ENCODE measurements around the gene ACOX2. TPM values are rescaled to one million over a fixed set of nuclear protein-coding genes. Genes with fewer than 3 reads are reported as not detected.

The ACOX2 gene
- total and polyA plus RNA-seq, 2 of the 13 experiments (the other 11 are each of a cell fraction or from before 2014, with no cell fraction given) = 42.6 to 98.5 TPM

DNA sequence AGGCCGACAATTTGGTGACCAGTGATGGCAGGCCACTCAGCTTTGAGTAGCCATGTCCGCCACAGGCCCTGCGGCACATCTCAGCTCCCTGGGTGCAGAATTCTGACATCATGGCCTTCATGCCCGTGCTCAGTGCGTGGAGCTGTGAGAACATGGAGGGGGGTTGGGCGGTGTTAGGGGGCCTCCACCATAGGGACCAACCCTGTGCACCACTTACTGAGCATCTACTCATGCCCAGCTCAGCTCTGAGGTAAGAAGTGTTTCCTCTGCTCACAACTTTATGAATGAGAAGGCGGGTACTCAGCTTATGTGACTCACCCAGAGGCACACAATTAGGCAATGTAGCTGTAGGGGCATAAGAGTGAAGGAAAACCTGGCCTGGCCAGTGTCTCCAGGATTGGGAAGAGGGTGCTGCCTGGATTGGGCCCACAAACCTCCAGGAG lies 10.5 kb downstream of the ACOX2 start (continued):
- TF ChIP-seq, protein P1, sequence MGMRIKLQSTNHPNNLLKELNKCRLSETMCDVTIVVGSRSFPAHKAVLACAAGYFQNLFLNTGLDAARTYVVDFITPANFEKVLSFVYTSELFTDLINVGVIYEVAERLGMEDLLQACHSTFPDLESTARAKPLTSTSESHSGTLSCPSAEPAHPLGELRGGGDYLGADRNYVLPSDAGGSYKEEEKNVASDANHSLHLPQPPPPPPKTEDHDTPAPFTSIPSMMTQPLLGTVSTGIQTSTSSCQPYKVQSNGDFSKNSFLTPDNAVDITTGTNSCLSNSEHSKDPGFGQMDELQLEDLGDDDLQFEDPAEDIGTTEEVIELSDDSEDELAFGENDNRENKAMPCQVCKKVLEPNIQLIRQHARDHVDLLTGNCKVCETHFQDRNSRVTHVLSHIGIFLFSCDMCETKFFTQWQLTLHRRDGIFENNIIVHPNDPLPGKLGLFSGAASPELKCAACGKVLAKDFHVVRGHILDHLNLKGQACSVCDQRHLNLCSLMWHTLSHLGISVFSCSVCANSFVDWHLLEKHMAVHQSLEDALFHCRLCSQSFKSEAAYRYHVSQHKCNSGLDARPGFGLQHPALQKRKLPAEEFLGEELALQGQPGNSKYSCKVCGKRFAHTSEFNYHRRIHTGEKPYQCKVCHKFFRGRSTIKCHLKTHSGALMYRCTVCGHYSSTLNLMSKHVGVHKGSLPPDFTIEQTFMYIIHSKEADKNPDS (CRISPR knock-in tag; IDR thresholded peaks at IDR 0.05) = no peak
- TF ChIP-seq ZBTB21 (CRISPR knock-in tag; IDR thresholded peaks at IDR 0.05) (peak; percentile 68; the same call in 1 of the 2 replicates), FOXA1 (IDR thresholded peaks at IDR 0.05) (no peak), FOXA1 (CRISPR knock-in tag; IDR thresholded peaks at IDR 0.05) (peak; percentile 46; the same call in 1 of the 2 replicates), NONO (IDR thresholded peaks at IDR 0.05) (no peak), NONO (CRISPR knock-in tag; conservative IDR thresholded peaks at IDR 0.05) (no peak), GATA4 (IDR thresholded peaks at IDR 0.05; ENCODE audit: borderline replicate concordance, low read depth) (0 out of 2 replicates have a peak, but pooled peaks have one; percentile 26), ZSCAN31 (CRISPR knock-in tag; IDR thresholded peaks at IDR 0.05; ENCODE audit: low read depth) (peak; percentile 55; the same call in 1 of the 2 replicates), SKI (IDR thresholded peaks at IDR 0.05; ENCODE audit: partially characterized antibody) (peak; percentile 49), AGO2 (optimal IDR thresholded peaks at IDR 0.05; ENCODE audit: low read depth, low read length) (peak; percentile 45), FOSL1 (CRISPR knock-in tag; IDR thresholded peaks at IDR 0.05; ENCODE audit: borderline replicate concordance) (peak; percentile 92), RARG (CRISPR knock-in tag; IDR thresholded peaks at IDR 0.05; ENCODE audit: low read depth) (no peak), ZNF124 (CRISPR knock-in tag; IDR thresholded peaks at IDR 0.05) (0 out of 2 replicates have a peak, but pooled peaks have one; percentile 48), SOX13 (IDR thresholded peaks at IDR 0.05) (0 out of 2 replicates have a peak, but pooled peaks have one; percentile 16), SOX13 (CRISPR knock-in tag; conservative IDR thresholded peaks at IDR 0.05 in 1 of 2, IDR thresholded peaks at IDR 0.05 in 1 of 2) (peak in 1 of 2 experiments; percentile 61; a peak in 2 of 4 replicates), ZNF543 (CRISPR knock-in tag; IDR thresholded peaks at IDR 0.05) (0 out of 2 replicates have a peak, but pooled peaks have one; percentile 24), NFKBIZ (CRISPR knock-in tag; IDR thresholded peaks at IDR 0.05) (0 out of 2 replicates have a peak, but pooled peaks have one; percentile 61), POLR2A (IDR thresholded peaks at IDR 0.05; ENCODE audit: insufficient read depth in 1 of 2, low read depth in 2 of 2, low read length in 2 of 2) (peak; percentile 49 to 56; a peak in 2 of 4 replicates), ZNF772 (CRISPR knock-in tag; IDR thresholded peaks at IDR 0.05) (0 out of 2 replicates have a peak, but pooled peaks have one; percentile 30), ISL2 (CRISPR knock-in tag; IDR thresholded peaks at IDR 0.05) (no peak), DNMT1 (CRISPR knock-in tag; IDR thresholded peaks at IDR 0.05) (no peak), CHD2 (IDR thresholded peaks at IDR 0.05; ENCODE audit: low read depth, low read length) (0 out of 2 replicates have a peak, but pooled peaks have one; percentile 12), EHMT2 (IDR thresholded peaks at IDR 0.05; ENCODE audit: borderline replicate concordance, low read depth, low read length) (no peak), SIN3B (IDR thresholded peaks at IDR 0.05; ENCODE audit: low read length) (no peak), TCF12 (IDR thresholded peaks at IDR 0.05) (no peak), TCF12 (CRISPR knock-in tag; IDR thresholded peaks at IDR 0.05) (no peak)
- TF ChIP-seq, protein P2, sequence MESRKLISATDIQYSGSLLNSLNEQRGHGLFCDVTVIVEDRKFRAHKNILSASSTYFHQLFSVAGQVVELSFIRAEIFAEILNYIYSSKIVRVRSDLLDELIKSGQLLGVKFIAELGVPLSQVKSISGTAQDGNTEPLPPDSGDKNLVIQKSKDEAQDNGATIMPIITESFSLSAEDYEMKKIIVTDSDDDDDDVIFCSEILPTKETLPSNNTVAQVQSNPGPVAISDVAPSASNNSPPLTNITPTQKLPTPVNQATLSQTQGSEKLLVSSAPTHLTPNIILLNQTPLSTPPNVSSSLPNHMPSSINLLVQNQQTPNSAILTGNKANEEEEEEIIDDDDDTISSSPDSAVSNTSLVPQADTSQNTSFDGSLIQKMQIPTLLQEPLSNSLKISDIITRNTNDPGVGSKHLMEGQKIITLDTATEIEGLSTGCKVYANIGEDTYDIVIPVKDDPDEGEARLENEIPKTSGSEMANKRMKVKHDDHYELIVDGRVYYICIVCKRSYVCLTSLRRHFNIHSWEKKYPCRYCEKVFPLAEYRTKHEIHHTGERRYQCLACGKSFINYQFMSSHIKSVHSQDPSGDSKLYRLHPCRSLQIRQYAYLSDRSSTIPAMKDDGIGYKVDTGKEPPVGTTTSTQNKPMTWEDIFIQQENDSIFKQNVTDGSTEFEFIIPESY (CRISPR knock-in tag; IDR thresholded peaks at IDR 0.05) = peak; percentile 26; the same call in 1 of the 2 replicates
- TF ChIP-seq, protein P3, sequence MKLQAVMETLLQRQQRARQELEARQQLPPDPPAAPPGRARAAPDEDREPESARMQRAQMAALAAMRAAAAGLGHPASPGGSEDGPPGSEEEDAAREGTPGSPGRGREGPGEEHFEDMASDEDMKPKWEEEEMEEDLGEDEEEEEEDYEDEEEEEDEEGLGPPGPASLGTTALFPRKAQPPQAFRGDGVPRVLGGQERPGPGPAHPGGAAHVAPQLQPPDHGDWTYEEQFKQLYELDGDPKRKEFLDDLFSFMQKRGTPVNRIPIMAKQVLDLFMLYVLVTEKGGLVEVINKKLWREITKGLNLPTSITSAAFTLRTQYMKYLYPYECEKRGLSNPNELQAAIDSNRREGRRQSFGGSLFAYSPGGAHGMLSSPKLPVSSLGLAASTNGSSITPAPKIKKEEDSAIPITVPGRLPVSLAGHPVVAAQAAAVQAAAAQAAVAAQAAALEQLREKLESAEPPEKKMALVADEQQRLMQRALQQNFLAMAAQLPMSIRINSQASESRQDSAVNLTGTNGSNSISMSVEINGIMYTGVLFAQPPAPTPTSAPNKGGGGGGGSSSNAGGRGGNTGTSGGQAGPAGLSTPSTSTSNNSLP (IDR thresholded peaks at IDR 0.05; ENCODE audit: low read depth, low read length) = peak; percentile 79
